ENCODE measurements around the gene C1orf141.
"Not testable (repeated sequence)": the region's sequence is repeated elsewhere in the genome, so short reads cannot be mapped to it uniquely, and the experiment has no call there.

Gene C1orf141

GRCh38 chr1:67141832-67142231 lies 7.1 kb upstream of the C1orf141 start:
- not testable (repeated sequence) for FAIRE-seq

GRCh38 chr1:67140460-67140859 lies 5.7 kb upstream of the C1orf141 start:
- FAIRE-seq = peak; percentile 75

GRCh38 chr1:67138813-67139499 lies 4.2 kb upstream of the C1orf141 start:
- FAIRE-seq = peak; percentile 57

- no peak for FAIRE-seq
Measured at GRCh38 chr1:67137307-67137753, 2.6 kb upstream of the C1orf141 start.

- FAIRE-seq = no peak
Measured at GRCh38 chr1:67135354-67135753, 584 bp upstream of the C1orf141 start.

- no peak for FAIRE-seq
Measured at GRCh38 chr1:67133177-67133576, 1.6 kb downstream of the C1orf141 start.

GRCh38 chr1:67130673-67131072 lies 4.1 kb downstream of the C1orf141 start:
- no peak for FAIRE-seq

GRCh38 chr1:67126974-67127373 lies 7.8 kb downstream of the C1orf141 start:
- no peak for FAIRE-seq

- no peak for FAIRE-seq
Measured at GRCh38 chr1:67126111-67126746, 8.5 kb downstream of the C1orf141 start.

- FAIRE-seq = no peak
Measured at GRCh38 chr1:67124455-67124854, 10.3 kb downstream of the C1orf141 start.

GRCh38 chr1:67120855-67121619 lies 13.7 kb downstream of the C1orf141 start:
- FAIRE-seq = no peak

GRCh38 chr1:67118646-67119045 lies 16.1 kb downstream of the C1orf141 start:
- FAIRE-seq = no peak

- FAIRE-seq = no peak
Measured at GRCh38 chr1:67118191-67118590, 16.6 kb downstream of the C1orf141 start.

GRCh38 chr1:67114162-67114561 lies 20.6 kb downstream of the C1orf141 start:
- no peak for FAIRE-seq

GRCh38 chr1:67110352-67110751 lies 24.4 kb downstream of the C1orf141 start:
- no peak for FAIRE-seq

GRCh38 chr1:67105508-67105907 lies 29.3 kb downstream of the C1orf141 start:
- no peak for FAIRE-seq

- FAIRE-seq = peak; percentile 90
Measured at GRCh38 chr1:67103548-67103947, 31.2 kb downstream of the C1orf141 start.

- FAIRE-seq = no peak
Measured at GRCh38 chr1:67100833-67101232, 33.9 kb downstream of the C1orf141 start.

GRCh38 chr1:67097305-67097704 lies 37.5 kb downstream of the C1orf141 start:
- no peak for FAIRE-seq

- no peak for FAIRE-seq
Measured at GRCh38 chr1:67094191-67094590, 40.6 kb downstream of the C1orf141 start.

- no peak for FAIRE-seq
Measured at GRCh38 chr1:67089685-67090208, 45.0 kb downstream of the C1orf141 start.

GRCh38 chr1:67088440-67088839 lies 46.3 kb downstream of the C1orf141 start:
- FAIRE-seq = no peak

GRCh38 chr1:67085326-67085725 lies 49.4 kb downstream of the C1orf141 start:
- FAIRE-seq = no peak

Data from colon (tissue), 2 donors.